Right kidney (tissue), 9 donors: Measurements from ENCODE around the gene RIN2.

ENCODE experiments used
- DNase-seq: peaks from one replicate; pipeline ENCODE4 v3.0.0-alpha.2; 2016
- long read RNA-seq, 8 donors: transcript quantifications; one replicate each; lab custom pipeline, GENCODE V29; 2026

Gene RIN2, protein sequence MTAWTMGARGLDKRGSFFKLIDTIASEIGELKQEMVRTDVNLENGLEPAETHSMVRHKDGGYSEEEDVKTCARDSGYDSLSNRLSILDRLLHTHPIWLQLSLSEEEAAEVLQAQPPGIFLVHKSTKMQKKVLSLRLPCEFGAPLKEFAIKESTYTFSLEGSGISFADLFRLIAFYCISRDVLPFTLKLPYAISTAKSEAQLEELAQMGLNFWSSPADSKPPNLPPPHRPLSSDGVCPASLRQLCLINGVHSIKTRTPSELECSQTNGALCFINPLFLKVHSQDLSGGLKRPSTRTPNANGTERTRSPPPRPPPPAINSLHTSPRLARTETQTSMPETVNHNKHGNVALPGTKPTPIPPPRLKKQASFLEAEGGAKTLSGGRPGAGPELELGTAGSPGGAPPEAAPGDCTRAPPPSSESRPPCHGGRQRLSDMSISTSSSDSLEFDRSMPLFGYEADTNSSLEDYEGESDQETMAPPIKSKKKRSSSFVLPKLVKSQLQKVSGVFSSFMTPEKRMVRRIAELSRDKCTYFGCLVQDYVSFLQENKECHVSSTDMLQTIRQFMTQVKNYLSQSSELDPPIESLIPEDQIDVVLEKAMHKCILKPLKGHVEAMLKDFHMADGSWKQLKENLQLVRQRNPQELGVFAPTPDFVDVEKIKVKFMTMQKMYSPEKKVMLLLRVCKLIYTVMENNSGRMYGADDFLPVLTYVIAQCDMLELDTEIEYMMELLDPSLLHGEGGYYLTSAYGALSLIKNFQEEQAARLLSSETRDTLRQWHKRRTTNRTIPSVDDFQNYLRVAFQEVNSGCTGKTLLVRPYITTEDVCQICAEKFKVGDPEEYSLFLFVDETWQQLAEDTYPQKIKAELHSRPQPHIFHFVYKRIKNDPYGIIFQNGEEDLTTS
- long read RNA-seq, donor 1, partial matches to known transcripts: 0 of 1 reads
- long read RNA-seq, donor 1, other reads (novel, unspliced or antisense): 0 of 1 reads
- long read RNA-seq, donor 2: 0 reads
- long read RNA-seq, donor 3, full-length matches to known transcripts: 1 of 1 reads
- long read RNA-seq, donor 3, partial matches to known transcripts: 0 of 1 reads
- long read RNA-seq, donor 3, other reads (novel, unspliced or antisense): 0 of 1 reads
- long read RNA-seq, donor 4: 0 reads
- long read RNA-seq, donor 5: 0 reads
- long read RNA-seq, donor 6: 0 reads
- long read RNA-seq, donor 7, partial matches to known transcripts: 9 of 11 reads
- long read RNA-seq, donor 7, other reads (novel, unspliced or antisense): 0 of 11 reads
- long read RNA-seq, donor 8: 0 reads

DNA sequence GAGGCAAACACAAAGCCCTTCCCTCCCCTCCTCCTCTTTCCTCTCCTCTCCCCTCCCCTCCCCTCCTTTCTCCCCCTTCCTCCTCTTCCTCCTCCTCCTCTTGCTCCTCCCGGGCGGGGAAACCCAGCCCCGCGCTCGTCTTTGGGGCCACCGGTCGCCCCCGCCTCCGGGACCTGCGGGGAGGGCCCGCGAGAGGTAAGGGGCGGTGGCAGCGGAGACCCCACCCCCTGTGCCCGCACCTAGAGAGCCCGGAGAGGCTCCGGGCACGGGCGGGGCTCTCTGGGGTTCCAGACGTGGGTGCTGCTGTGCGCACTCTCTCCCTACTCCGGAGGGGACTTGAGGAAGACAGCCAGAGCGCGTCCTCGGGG is at the start of gene RIN2:
TSS of gene RIN2 (plus strand) at position 126 of the 368 bp plus-strand sequence. CDS start 131,344 bp downstream, outside the sequence.
- DNase-seq: peak; percentile 86

GRCh38 chr20:19709635-19710335 is 48.3 kb upstream of the RIN2 start:
- peak; percentile 9 for DNase-seq

DNA sequence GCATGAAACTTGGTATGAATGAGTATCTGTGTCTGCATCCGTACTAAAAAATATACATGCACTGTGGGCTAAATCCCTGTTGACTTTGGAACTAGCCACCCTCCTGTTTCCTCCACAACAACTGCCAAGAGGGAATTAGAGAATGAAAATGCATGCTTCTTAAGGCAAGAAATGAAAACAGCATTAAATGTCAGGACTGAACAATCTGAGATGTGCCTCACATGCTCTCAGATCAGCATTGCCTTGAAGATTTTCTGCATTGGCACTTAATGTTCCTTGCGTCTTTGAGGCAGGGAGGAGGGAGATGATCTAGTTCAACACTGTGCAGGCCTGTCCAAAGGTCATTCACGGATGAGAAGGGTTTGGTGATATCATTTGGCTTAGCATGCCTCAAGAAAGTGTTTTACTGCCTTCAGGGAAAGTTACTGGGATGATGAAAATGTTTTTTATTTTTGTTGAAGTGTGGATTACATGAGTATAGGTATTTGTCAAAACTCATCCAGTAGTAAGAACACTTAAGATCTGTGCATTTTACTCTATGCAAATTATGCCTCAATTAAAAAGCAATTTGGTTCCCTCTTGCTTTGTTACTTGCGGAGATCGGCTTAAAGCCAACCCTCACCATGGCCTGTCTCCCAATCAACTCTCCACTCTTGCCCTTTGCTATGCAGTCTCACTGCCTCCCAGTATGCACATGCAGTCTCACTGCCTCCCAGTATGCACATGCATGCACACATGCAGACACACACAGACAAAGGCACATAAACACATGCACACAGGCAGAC is 47.5 kb upstream of the RIN2 start:
- DNase-seq: peak; percentile 14

GRCh38 chr20:19711126-19711525 is 46.9 kb upstream of the RIN2 start:
- DNase-seq: no peak

DNA sequence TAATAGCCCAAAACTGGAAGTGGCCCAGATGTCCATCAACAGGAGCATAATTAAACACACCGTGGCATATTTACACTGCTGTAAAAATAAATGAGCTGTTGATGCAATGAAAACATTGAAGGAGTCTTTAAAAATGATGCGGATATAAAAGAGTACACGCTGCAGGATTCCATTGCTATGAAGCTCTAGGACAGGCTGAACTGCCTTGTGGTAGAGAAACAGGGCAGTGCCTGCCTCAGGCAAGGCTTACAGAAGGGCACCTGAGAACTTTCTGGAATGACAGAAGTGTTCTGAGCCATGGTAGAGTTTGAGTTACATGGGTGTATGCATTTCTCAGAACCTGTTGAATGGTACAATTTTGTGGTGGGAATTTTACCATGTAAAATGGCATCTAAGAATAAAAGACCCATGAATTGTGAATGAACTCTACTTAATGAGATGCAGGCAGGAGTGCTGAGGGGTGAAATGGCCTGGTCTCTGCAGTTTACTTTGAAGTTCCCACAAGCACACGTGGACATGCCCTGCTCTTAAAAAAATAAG is 45.3 kb upstream of the RIN2 start:
- no peak for DNase-seq

GRCh38 chr20:19713822-19714578 is 44.1 kb upstream of the RIN2 start:
- no peak for DNase-seq

- no peak for DNase-seq
Measured at GRCh38 chr20:19714579-19714840, 43.5 kb upstream of the RIN2 start.

DNA sequence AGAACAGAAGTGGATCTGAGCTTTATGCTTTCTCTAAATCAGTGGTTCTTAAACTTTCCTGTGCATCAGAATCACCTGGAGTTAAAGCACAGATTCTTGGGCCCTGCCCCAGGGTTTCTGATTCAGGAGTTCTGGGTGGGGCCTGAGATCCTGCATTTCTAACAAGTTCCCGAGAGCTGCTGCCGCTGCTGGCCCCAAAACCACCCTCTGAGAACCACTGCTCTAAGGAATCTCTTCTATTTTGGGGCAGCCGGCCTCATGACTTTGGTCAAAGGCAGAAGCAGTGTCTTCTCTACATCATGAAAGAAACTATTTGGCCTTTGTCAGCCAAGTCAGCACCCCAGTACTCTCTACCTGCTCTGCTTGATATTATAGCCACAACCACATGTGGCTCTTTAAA is 42.1 kb upstream of the RIN2 start:
- DNase-seq: no peak

- no peak for DNase-seq
Measured at GRCh38 chr20:19718880-19719279, 39.2 kb upstream of the RIN2 start.

DNA sequence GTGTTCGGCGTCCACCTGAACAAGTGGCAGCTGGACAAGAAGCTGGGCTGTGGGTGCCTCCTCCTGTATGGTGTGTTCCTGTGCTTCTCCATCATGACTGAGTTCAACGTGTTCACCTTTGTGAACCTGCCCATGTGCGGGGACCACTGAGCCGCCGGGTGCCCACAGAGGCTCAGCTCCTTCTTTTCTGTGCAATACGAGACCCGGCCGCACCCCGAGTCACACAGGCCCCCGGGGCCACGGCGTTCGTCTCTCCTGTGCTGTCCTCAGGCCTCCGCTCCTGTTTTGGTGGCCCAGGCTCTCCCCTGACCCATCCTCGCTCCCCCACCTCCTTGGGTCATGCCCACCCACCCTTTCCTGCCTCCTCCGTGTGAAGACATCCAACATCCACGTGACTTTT is 37.1 kb upstream of the RIN2 start:
- DNase-seq: no peak

DNA sequence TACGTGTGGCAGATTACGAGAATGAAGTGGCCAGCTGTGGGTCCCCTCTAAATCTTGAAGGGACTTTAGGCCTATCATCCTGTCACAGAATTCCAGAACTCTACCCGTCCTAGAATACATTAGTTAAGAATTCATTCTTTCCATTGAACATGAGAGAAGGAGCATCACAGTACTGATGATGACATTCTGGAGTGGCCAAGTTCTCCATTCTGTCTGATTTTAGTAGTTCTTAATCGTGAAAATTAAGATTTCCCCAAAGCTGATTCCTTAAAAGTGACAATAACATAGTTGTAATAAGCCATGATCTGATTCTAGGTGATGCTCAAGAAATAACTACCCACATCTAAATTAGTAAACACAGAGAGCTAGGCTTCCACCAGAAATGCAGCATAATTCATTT is 35.0 kb upstream of the RIN2 start:
- DNase-seq: no peak

GRCh38 chr20:19723813-19724430 is 34.1 kb upstream of the RIN2 start:
- DNase-seq: no peak

DNA sequence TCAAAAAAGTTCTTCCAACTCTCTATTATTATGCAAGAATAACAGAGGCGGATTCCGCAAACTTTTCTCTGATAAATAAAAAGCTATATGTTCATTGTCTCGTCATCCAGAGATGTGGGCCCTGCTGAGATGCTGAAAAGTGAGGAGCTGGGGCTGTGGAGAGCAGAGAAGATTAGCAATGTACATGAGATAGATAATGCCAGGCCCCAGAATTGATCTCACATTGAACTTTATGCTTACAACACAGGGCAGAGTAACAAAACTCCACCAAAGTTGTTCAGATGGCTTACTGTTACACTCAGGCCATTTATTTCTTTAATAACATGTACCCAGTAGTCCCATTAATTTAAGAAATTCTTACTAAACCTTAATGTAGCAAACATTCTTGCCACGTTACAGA is 32.7 kb upstream of the RIN2 start:
- DNase-seq: no peak

GRCh38 chr20:19725814-19726525 is 32.1 kb upstream of the RIN2 start:
- DNase-seq: no peak

- DNase-seq: no peak
Measured at GRCh38 chr20:19727251-19727847, 30.7 kb upstream of the RIN2 start.

- no peak for DNase-seq
Measured at GRCh38 chr20:19729672-19730071, 28.4 kb upstream of the RIN2 start.

- DNase-seq: no peak
Measured at GRCh38 chr20:19730706-19731105, 27.4 kb upstream of the RIN2 start.

- DNase-seq: no peak
Measured at GRCh38 chr20:19734811-19735210, 23.2 kb upstream of the RIN2 start.

DNA sequence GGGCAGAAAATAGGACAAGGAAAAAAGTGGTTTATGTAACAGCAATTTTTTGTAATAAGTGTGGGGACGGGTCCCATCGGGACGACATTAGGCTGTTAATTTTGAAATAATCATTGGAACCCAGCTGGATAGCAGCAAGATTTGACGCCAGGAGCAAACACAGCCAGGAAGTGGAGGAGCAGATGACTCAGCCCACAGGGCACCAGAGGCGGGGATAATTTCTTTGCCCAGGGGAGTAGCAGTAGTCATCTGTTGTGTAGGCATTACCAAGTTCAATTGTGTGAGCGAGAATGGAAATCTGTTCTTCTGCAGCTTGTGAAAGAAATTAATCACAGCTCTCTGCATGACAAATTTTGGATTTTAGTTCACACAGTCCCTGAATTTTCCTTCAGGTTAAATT is 22.6 kb upstream of the RIN2 start:
- DNase-seq: no peak
